Fibroblast of the aortic adventitia (primary cell): ENCODE results near the gene LEFTY1. TPM values are rescaled to one million over a fixed set of nuclear protein-coding genes. Genes with fewer than 3 reads are reported as not detected.

Source experiments
- DNase-seq: peaks from one replicate; pipeline ENCODE4 v3.0.0-alpha.2; 2010; ENCODE audit warnings: low read depth
- H3K4me3 ChIP-seq: 2 replicates; pipeline ENCODE4 v1.5.1; 2011; ENCODE audit warnings: low read depth, mild to moderate bottlenecking, control low read depth, low read length, moderate library complexity
- total RNA-seq: library from RNA; depleted of rRNA; stranded (reverse); fragments of >200 nt; gene quantifications from 2 replicates; pipeline ENCODE4 v1.2.3, GENCODE V29; 2012; ENCODE audit warnings: low replicate concordance
- TF ChIP-seq, protein P1 (sequence below): IDR thresholded peaks from 2 replicates; pipeline ENCODE4 v1.5.1; 2011; ENCODE audit warnings: mild to moderate bottlenecking, low read length, control low read depth, inconsistent platforms; ENCODE audit not compliant: insufficient read depth

The LEFTY1 gene
- total RNA-seq, 1 donor, result not detected

GRCh38 chr1:225879521-225880221 is 9.3 kb downstream of the LEFTY1 start:
- no peak for DNase-seq
- TF ChIP-seq, protein P1, sequence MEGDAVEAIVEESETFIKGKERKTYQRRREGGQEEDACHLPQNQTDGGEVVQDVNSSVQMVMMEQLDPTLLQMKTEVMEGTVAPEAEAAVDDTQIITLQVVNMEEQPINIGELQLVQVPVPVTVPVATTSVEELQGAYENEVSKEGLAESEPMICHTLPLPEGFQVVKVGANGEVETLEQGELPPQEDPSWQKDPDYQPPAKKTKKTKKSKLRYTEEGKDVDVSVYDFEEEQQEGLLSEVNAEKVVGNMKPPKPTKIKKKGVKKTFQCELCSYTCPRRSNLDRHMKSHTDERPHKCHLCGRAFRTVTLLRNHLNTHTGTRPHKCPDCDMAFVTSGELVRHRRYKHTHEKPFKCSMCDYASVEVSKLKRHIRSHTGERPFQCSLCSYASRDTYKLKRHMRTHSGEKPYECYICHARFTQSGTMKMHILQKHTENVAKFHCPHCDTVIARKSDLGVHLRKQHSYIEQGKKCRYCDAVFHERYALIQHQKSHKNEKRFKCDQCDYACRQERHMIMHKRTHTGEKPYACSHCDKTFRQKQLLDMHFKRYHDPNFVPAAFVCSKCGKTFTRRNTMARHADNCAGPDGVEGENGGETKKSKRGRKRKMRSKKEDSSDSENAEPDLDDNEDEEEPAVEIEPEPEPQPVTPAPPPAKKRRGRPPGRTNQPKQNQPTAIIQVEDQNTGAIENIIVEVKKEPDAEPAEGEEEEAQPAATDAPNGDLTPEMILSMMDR, result no peak
- no peak overlapping the region for H3K4me3 ChIP-seq

- DNase-seq, result no peak
- H3K4me3 ChIP-seq, result no peak overlapping the region
- TF ChIP-seq, protein P1, result no peak
Observed at GRCh38 chr1:225878282-225878681, 10.7 kb downstream of the LEFTY1 start.

DNA sequence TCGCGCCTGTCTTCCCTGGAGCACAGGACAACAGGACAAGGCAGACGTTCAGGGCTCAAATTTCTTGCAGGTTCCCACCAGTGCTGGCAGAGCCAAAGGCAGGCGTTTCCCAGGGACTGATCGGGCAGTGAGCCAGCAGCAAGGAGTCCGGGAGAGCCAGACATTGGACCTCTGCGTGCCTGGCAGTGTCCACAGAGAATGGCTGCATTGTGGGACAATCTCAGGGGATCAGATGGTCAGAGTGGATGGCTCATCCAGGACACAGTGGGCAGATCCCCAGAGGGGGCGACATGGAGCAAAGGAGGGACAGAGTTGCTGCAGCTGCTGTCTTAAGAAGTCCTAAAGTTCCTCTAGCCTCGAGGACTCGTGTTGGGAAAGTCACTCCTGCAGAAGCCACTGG is 11.4 kb downstream of the LEFTY1 start:
- H3K4me3 ChIP-seq, result no peak overlapping the region
- DNase-seq, result peak; percentile 55
- TF ChIP-seq, protein P1, result peak; percentile 52

DNA sequence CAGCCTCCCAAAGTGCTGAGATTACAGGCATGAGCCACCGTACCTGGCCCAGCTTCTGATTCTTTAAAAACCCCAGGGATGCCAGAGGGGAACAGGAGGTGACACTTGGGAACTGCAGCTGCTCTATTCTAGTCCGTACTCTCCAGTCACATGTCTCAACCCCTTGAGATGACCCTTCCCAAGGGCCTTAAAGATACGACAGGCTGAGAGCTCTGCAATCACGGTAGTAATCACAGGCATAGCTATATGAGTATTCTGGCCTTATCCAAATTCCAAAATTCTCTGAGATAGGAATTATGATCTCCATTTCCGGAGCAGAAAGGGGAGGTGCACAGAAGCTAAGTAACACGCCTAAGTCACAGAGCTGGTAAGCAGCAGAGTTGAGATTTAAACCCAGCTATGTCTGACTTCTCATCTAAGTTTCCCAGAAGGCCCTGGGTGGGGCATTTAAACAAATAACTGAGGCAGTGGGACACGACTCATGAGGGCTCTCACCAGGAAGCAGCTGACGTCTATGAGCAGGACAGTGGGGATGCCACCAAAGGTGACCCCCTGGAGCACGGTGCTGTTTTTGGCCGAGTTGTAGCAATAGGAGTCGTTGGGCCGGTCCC is 11.9 kb downstream of the LEFTY1 start:
- H3K4me3 ChIP-seq, result no peak overlapping the region
- TF ChIP-seq, protein P1, result no peak
- no peak for DNase-seq

DNA sequence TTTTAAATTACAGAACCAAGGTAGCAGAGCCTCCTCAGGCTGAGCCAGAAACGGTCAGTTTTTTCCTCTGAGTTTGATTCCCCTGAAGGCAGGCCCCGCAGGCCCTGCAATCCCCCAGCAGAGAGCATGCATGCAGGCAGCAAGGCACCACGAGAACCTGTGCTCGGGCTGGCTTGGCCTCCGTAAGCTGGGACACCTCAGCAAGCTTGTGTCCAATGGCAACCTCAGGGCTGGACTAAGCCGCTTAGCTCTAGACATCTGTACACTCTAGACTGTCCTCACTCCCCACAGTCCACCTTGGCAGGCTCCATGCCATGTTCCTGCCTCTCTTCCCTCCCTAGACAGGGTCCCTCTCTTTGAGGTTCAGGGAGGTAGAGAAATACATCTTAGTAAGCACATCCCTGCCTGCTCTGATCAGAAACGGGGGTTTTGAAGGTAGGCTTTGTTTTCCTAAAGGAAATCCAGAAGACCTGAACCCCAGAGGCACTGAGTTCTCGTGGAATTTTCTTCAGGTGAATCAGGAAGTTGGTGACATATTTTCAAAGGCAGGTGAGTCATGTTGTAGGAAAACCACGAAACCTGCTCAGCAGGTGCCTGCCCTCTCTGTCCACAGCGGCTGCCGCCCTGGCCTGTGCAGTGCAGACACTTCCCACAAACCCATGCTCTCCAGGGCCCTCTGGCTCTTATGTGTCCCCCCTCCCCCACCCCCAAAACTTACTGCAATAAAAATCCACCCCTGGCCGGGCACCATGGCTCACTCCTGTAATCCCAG is 13.7 kb downstream of the LEFTY1 start:
- no peak overlapping the region for H3K4me3 ChIP-seq
- TF ChIP-seq, protein P1, result no peak
- DNase-seq, result no peak

DNA sequence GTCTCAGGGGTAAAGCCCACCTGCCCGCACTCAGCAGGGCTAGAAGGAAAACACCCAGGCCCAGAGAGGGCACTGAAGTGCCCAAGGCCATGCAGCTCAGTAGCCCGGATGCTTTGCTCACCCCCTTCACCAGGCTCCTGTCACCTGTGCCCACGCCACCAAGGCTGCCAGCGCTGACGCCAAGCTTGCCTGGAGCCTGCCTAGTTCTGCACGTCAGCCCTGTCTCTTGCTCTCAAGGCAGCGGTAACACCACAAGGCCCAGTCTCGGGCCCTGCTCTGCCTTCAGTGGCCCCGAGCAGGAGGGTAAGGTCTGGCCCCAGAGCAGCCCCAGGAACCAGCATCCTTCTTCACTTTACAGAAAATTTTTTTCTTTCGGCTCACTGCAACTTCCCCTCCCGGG is 14.5 kb downstream of the LEFTY1 start:
- no peak overlapping the region for H3K4me3 ChIP-seq
- no peak for DNase-seq
- TF ChIP-seq, protein P1, result no peak
